Osteoblast (primary cell): ENCODE measurements around the gene PITRM1. TPM values are rescaled to one million over a fixed set of nuclear protein-coding genes. Genes with fewer than 3 reads are reported as not detected.
A peak's percentile ranks its signal among the peaks of the same experiment; 100 is the strongest.

ENCODE experiments used
- DNase-seq: peaks from one replicate; pipeline ENCODE4 v3.0.0; 2011; ENCODE audit warnings: low spot score, mixed read lengths; ENCODE audit not compliant: insufficient read length; ENCODE audit errors: missing footprints
- H2AFZ ChIP-seq: 2 replicates; pipeline ENCODE4 v1.6.0; 2011; ENCODE audit warnings: mild to moderate bottlenecking, low read length
- H3K27ac ChIP-seq: 2 replicates; pipeline ENCODE4 v1.5.1; 2011; ENCODE audit warnings: mild to moderate bottlenecking, low read depth, low read length, moderate library complexity
- H3K27me3 ChIP-seq: 2 replicates; pipeline ENCODE4 v1.6.0; 2012; ENCODE audit warnings: mild to moderate bottlenecking, control low read depth, inconsistent platforms, low read length, moderate library complexity; ENCODE audit not compliant: insufficient read depth
- H3K36me3 ChIP-seq: 2 replicates; pipeline ENCODE4 v1.5.1; 2011; ENCODE audit warnings: mild to moderate bottlenecking, low read length, control low read depth, moderate library complexity; ENCODE audit not compliant: insufficient read depth
- H3K4me1 ChIP-seq: 2 replicates; pipeline ENCODE4 v1.5.1; 2011; ENCODE audit warnings: mild to moderate bottlenecking, low read length, control low read depth, moderate library complexity; ENCODE audit not compliant: insufficient read depth
- H3K4me2 ChIP-seq: 2 replicates; pipeline ENCODE4 v1.6.0; 2011; ENCODE audit warnings: mild to moderate bottlenecking, low read length; ENCODE audit not compliant: insufficient read depth
- H3K4me3 ChIP-seq: fragments of 200-600 bp; sonication (generic); 3 replicates; pipeline ENCODE4 v1.5.1; 2012; ENCODE audit warnings: mild to moderate bottlenecking, low read length, inconsistent platforms; ENCODE audit not compliant: insufficient read depth
- H3K79me2 ChIP-seq: 2 replicates; pipeline ENCODE4 v1.6.0; 2012; ENCODE audit warnings: mild to moderate bottlenecking, low read length, control low read depth, inconsistent platforms; ENCODE audit not compliant: insufficient read depth
- H3K9me3 ChIP-seq: 2 replicates; pipeline ENCODE4 v1.5.1; 2011; ENCODE audit warnings: low read depth, low read length, control low read depth
- H4K20me1 ChIP-seq: 2 replicates; pipeline ENCODE4 v1.6.0; 2012; ENCODE audit warnings: mild to moderate bottlenecking, low read length, control low read depth; ENCODE audit not compliant: insufficient read depth
- total RNA-seq: library from RNA; depleted of rRNA; stranded (reverse); fragments of >200 nt; gene quantifications from 2 replicates; pipeline ENCODE4 v1.2.3, GENCODE V29; 2012
- TF ChIP-seq, protein P1 (sequence below): IDR thresholded peaks from 2 replicates; pipeline ENCODE4 v1.5.1; 2011; ENCODE audit warnings: mild to moderate bottlenecking, low read depth, low read length, moderate library complexity; ENCODE audit errors: extremely low read depth

PITRM1 gene
- total RNA-seq, 1 donor = 89.8 TPM

DNA sequence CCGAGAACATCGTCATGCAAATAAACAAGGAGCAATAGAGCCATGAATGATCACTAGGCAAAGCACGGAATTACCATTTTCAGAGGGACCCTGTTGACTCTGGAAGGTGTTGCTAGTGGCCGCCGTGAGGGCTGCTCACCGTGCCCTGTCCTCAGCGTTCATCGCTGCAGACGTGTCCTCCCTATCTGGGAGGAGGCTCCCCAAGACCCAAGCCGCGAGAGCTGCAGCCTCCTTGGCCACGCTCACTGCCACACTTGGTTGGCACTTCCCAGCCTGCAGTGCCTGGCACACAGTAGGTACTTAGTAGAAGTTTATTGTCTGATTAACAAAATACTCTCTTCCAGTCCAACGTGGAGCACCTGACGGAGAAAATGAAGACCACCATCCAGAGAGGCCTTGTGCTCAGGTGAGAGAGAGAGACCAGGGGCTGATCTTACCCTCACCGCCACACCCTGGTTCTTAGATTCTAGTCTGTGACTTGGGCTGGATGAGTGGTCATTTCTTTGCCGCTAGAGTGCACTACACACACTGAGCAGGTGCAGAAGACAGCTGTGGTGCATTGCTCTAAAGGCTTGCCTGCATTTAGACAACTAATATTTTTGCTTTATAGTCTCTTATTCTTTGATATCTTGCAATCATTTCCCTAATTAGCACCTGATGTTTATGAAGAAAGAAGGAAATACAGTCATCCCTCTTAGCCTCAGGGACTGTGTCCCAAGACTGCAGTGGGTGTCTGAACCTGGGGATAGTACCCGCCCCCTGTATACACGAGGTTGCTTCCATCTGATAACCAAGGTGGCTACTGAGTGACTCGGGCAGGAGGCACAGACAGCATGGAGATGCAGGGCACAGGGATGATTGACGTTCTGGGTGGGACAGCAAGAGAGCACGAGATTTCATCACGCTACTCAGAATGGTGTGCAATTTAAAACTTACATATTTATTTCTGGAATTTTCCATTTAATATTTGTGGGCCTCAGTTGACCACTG, 40.3 kb downstream of the PITRM1 start:
- H3K36me3 ChIP-seq = peaks cover 75% of the 10 kb centered on the region
- H3K9me3 ChIP-seq = no peaks in the 10 kb centered on the region
- H4K20me1 ChIP-seq = peaks cover 3% of the 10 kb centered on the region
- H3K27me3 ChIP-seq = no peaks in the 10 kb centered on the region
- peak overlapping the region; percentile 37 for H3K27ac ChIP-seq
- no peaks in the 10 kb centered on the region for H3K79me2 ChIP-seq
- H3K4me3 ChIP-seq = no peak overlapping the region
- no peak overlapping the region for H2AFZ ChIP-seq
- peaks cover 3% of the 10 kb centered on the region for H3K4me1 ChIP-seq
- DNase-seq = peak; percentile 26
- TF ChIP-seq, protein P1, sequence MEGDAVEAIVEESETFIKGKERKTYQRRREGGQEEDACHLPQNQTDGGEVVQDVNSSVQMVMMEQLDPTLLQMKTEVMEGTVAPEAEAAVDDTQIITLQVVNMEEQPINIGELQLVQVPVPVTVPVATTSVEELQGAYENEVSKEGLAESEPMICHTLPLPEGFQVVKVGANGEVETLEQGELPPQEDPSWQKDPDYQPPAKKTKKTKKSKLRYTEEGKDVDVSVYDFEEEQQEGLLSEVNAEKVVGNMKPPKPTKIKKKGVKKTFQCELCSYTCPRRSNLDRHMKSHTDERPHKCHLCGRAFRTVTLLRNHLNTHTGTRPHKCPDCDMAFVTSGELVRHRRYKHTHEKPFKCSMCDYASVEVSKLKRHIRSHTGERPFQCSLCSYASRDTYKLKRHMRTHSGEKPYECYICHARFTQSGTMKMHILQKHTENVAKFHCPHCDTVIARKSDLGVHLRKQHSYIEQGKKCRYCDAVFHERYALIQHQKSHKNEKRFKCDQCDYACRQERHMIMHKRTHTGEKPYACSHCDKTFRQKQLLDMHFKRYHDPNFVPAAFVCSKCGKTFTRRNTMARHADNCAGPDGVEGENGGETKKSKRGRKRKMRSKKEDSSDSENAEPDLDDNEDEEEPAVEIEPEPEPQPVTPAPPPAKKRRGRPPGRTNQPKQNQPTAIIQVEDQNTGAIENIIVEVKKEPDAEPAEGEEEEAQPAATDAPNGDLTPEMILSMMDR = no peak
- H3K4me2 ChIP-seq = no peak overlapping the region

DNA sequence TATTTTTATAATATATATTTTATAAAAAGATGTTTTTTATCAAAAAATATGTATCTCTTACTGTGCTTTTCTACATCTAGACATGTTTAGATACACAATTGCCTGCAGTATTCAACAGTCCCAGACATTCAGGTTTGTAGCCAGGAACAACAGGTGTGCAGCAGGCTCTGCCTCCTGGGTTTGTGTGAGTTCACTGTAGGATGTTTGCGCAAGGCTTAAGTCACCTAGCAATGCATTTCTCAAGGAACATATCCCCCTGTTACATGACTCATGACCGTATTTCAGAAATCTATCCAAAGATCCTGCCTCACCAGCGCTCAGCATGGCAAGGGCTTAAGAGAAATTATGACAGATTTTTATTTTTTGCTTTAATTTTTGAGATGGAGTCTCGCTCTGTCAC, 41.5 kb downstream of the PITRM1 start:
- Histone ChIP-seq H3K79me2 (peaks cover 4% of the 10 kb centered on the region), H3K4me2 (no peak overlapping the region), H3K27me3 (no peaks in the 10 kb centered on the region), H3K36me3 (peaks cover 66% of the 10 kb centered on the region), H3K27ac (no peak overlapping the region), H4K20me1 (peaks cover 3% of the 10 kb centered on the region), H3K9me3 (no peaks in the 10 kb centered on the region), H2AFZ (no peak overlapping the region), H3K4me1 (no peaks in the 10 kb centered on the region), H3K4me3 (no peak overlapping the region)
- peak; percentile 31 for DNase-seq
- TF ChIP-seq, protein P1 = no peak

DNA sequence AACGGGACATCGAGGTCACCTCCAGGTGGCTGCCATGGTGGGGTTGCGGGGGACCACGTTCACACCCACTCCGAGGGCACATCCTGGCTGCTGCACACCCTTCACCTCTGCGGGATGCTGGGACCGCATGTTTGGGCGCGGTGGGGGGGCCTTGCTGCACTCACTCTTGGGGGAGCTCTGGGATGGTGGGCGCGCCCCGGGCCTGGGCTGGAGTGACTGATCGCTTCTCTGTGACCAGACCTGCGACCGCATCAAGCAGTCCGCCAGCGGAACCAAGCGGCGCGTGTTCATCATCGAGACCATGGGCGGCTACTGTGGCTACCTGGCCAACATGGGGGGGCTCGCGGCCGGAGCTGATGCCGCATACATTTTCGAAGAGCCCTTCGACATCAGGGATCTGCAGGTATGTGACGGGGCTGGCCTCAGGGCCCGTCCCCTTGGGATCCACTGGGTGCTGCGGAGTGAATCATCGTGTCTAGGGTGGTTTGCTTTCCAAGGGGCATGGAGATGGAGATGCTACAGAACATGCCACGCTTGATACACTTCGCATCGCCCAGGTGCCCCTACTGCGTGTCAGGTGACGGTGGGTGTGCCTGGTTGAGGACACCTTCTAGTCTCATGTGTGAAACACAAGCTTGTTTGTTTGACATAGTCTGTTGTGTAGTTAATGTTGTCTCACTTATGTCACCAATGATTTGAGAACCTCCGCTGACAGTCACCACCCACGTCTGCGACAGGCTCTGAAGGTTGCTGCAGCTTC, 42.8 kb downstream of the PITRM1 start:
- Histone ChIP-seq H3K27ac (no peak overlapping the region), H3K4me1 (no peaks in the 10 kb centered on the region), H3K4me3 (no peak overlapping the region), H2AFZ (no peak overlapping the region), H4K20me1 (peaks cover 3% of the 10 kb centered on the region), H3K36me3 (peaks cover 64% of the 10 kb centered on the region), H3K9me3 (no peaks in the 10 kb centered on the region), H3K27me3 (no peaks in the 10 kb centered on the region), H3K79me2 (peaks cover 6% of the 10 kb centered on the region), H3K4me2 (no peak overlapping the region)
- DNase-seq = peak; percentile 82
- TF ChIP-seq, protein P1 = no peak
